H1 (cell line): ENCODE measurements around the gene CEP350.

ENCODE experiments used
- CHD2 ChIP-seq: IDR thresholded peaks from 2 replicates; pipeline ENCODE4 v1.6.1; 2012; ENCODE audit warnings: low read length, improper control_type of control experiment
- EGR1 ChIP-seq: IDR thresholded peaks from 2 replicates; pipeline ENCODE4 v1.6.1; 2011; ENCODE audit warnings: low read depth, low read length, borderline replicate concordance
- KDM1A ChIP-seq: fragments of 200-600, 300-600 bp; sonication (generic); IDR thresholded peaks from 2 replicates; pipeline ENCODE4 v1.7.1; 2016; ENCODE audit warnings: mild to moderate bottlenecking, low read length, borderline replicate concordance
- KDM5A ChIP-seq: fragments of 200-600 bp; IDR thresholded peaks from 2 replicates; pipeline ENCODE4 v1.7.1; 2012; ENCODE audit warnings: mild to moderate bottlenecking, low read length, inconsistent platforms, mixed read lengths
- POLR2A ChIP-seq, 2 experiments: IDR thresholded peaks; 1 replicate in 1 of 2; 2 replicates in 1 of 2; pipeline ENCODE4 v1.6.1; 2011; ENCODE audit warnings: low read depth in 2 of 2, low read length in 2 of 2, mild to moderate bottlenecking in 2 of 2; ENCODE audit errors: control extremely low read depth in 1 of 2
- RAD21 ChIP-seq, 2 experiments: IDR thresholded peaks in 1 of 2; conservative IDR thresholded peaks in 1 of 2; 2 replicates each; pipeline ENCODE4 v1.6.1; 2011; ENCODE audit warnings: low read depth in 2 of 2, low read length in 2 of 2, improper control_type of control experiment in 1 of 2, inconsistent platforms in 1 of 2, mild to moderate bottlenecking in 1 of 2, moderate library complexity in 1 of 2
- RNF2 ChIP-seq: fragments of 200-900, 300-1000 bp; sonication (generic); IDR thresholded peaks from 2 replicates; pipeline ENCODE4 v1.7.1; 2016; ENCODE audit warnings: borderline replicate concordance, low read depth, mild to moderate bottlenecking, antibody characterized with exemption, low read length; ENCODE audit not compliant: poor library complexity, severe bottlenecking; ENCODE audit errors: missing control alignments
- SP1 ChIP-seq: IDR thresholded peaks from 2 replicates; pipeline ENCODE4 v1.6.1; 2011; ENCODE audit warnings: low read depth, low read length
- TF ChIP-seq, protein P1 (sequence below), 3 experiments: IDR thresholded peaks; 1 replicate in 2 of 3; 2 replicates in 1 of 3; pipeline versions ENCODE4 v1.5.1 to v1.6.1; 2011; ENCODE audit warnings: low read length in 3 of 3, mild to moderate bottlenecking in 3 of 3, inconsistent platforms in 2 of 3, low read depth in 1 of 3, moderate library complexity in 1 of 3; ENCODE audit not compliant: insufficient read depth in 1 of 3; ENCODE audit errors: control extremely low read depth in 1 of 3
- TF ChIP-seq, protein P2 (sequence below): IDR thresholded peaks from 2 replicates; pipeline ENCODE4 v1.6.1; 2012; ENCODE audit warnings: inconsistent platforms

DNA sequence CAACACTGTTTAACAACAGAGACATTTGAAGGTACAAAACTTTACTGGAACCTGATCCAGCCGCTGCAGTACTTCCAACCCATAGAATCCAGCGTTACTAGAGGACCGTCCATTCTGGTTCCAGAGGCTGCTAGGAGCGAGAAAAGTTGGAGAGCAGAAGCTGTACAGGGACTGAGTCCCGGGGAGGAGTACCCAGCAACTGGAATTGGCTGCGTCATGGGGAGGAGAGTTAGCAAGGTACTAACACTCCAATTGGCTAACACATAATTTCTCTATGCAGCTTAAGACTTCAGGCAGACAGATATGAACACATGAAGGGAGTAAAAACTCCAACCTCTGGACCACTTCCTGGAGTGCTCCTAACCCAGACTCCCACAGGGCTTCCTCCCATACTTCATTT, 198.0 kb downstream of the CEP350 start:
- TF ChIP-seq KDM5A (no peak), SP1 (no peak), POLR2A (IDR thresholded peaks at IDR 0.05; ENCODE audit: control extremely low read depth in 1 of 2, low read depth in 2 of 2, low read length in 2 of 2) (no peak), KDM1A (no peak), EGR1 (no peak), RAD21 (IDR thresholded peaks at IDR 0.05 in 1 of 2, conservative IDR thresholded peaks at IDR 0.05 in 1 of 2; ENCODE audit: low read depth in 2 of 2, low read length in 2 of 2) (no peak), CHD2 (no peak), RNF2 (no peak)
- TF ChIP-seq, protein P1, sequence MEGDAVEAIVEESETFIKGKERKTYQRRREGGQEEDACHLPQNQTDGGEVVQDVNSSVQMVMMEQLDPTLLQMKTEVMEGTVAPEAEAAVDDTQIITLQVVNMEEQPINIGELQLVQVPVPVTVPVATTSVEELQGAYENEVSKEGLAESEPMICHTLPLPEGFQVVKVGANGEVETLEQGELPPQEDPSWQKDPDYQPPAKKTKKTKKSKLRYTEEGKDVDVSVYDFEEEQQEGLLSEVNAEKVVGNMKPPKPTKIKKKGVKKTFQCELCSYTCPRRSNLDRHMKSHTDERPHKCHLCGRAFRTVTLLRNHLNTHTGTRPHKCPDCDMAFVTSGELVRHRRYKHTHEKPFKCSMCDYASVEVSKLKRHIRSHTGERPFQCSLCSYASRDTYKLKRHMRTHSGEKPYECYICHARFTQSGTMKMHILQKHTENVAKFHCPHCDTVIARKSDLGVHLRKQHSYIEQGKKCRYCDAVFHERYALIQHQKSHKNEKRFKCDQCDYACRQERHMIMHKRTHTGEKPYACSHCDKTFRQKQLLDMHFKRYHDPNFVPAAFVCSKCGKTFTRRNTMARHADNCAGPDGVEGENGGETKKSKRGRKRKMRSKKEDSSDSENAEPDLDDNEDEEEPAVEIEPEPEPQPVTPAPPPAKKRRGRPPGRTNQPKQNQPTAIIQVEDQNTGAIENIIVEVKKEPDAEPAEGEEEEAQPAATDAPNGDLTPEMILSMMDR (IDR thresholded peaks at IDR 0.05; ENCODE audit: control extremely low read depth in 1 of 3, insufficient read depth in 1 of 3, low read depth in 1 of 3, low read length in 3 of 3) = no peak
- TF ChIP-seq, protein P2, sequence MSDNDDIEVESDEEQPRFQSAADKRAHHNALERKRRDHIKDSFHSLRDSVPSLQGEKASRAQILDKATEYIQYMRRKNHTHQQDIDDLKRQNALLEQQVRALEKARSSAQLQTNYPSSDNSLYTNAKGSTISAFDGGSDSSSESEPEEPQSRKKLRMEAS = no peak
